GM12891 (cell line): ENCODE results near the gene EYA3.

Source experiments
- DNase-seq: peaks from one replicate; pipeline ENCODE4 v3.0.0; 2011; ENCODE audit warnings: low spot score; ENCODE audit not compliant: insufficient read length
- FAIRE-seq: peaks from 2 replicates; lab custom pipeline; 2011; peaks lifted over from hg19 to GRCh38; lab: Jason Lieb, UNC
- PAX5 ChIP-seq: IDR thresholded peaks from 2 replicates; pipeline ENCODE4 v1.6.1; 2011; ENCODE audit warnings: low read length, moderate library complexity, mild to moderate bottlenecking; ENCODE audit not compliant: insufficient read depth, severe bottlenecking
- POLR2A ChIP-seq: IDR thresholded peaks from 2 replicates; pipeline ENCODE4 v1.6.1; 2011; ENCODE audit warnings: low read depth, low read length, control low read depth
- POLR2AphosphoS5 ChIP-seq: IDR thresholded peaks from 2 replicates; pipeline ENCODE4 v1.6.1; 2011; ENCODE audit warnings: low read depth, low read length, control low read depth
- POU2F2 ChIP-seq: IDR thresholded peaks from 2 replicates; pipeline ENCODE4 v1.6.1; 2011; ENCODE audit warnings: low read depth, mild to moderate bottlenecking, control low read depth, low read length, moderate library complexity
- SPI1 ChIP-seq: IDR thresholded peaks from 2 replicates; pipeline ENCODE4 v1.6.1; 2011; ENCODE audit warnings: low read depth, low read length, control low read depth
- TAF1 ChIP-seq: IDR thresholded peaks from 2 replicates; pipeline ENCODE4 v1.6.1; 2011; ENCODE audit warnings: low read depth, low read length, control low read depth

The EYA3 gene

DNA sequence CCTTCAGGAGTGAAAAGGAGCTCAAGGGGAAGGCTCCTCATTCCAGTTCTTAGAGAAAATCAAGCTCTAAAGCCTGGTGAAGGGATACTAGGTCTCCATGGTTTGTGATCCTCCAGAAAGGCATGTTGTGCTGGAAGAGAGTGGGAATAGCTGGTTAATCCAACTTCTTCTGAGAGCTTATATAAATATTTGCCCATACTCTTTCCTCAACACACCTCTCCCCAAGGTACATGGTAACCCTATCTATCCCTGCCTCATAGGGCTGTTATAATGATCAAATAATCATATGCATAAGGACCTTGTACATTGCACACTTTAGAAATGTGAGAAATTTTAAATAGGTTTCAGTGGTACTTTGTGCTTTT lies 114.0 kb downstream of the EYA3 start:
- no peak for FAIRE-seq
- no peak for TF ChIP-seq POLR2A
- TF ChIP-seq SPI1 = no peak
- no peak for TF ChIP-seq POLR2AphosphoS5
- TF ChIP-seq TAF1 = no peak
- TF ChIP-seq PAX5 = no peak
- no peak for TF ChIP-seq POU2F2
- no peak for DNase-seq

DNA sequence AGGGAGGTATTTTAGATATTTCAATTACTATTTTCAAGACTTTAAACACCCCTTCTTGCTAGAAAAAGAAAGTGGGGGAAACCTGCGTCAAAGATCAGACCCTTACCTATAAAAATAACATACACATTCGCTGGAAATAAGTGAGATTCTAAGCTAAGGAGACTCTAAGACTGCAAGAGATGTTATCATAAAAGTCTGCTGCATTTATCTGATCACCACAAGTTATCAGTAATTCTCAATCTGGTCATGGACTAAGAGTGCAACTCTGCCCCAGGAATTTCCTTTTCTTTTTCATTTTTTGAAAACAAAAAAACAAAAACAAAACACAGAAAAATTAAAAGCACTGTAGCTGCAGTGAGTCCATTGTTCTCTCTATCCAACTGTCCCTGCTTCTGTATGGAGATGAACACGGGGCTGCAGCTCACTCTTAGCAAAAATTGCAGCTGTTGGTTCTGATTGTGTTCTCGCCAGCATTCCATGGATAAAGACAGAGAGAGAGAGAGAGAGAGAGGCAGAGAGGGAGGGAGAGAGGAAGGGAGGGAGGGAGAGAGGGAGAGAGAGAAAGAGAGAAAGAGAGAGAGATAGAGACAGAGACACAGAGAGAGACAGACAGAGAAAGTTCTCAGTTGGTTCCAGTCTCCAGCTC lies 114.5 kb downstream of the EYA3 start:
- TF ChIP-seq PAX5 (no peak), SPI1 (no peak)
- FAIRE-seq = no peak
- no peak for DNase-seq

DNA sequence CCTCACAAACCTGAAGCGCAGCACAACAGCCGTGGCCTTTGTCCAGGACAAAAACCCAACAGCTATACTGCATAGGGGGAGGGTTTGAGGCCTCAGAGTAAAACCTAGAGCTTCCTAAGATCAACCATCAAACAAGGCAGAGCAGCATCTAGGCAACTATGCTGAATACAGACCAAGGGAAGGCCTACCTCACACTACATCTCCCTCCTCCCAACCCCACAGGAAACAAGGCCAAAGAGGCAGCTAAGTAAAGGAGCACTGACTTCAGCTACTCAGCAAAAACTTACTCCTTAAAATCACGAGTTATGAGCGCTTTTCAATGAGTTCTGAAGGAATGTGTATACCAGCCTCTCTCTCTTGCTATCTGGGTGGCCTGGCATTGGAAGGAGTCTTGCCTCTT lies 116.3 kb downstream of the EYA3 start:
- DNase-seq (no peak), FAIRE-seq (no peak)
- TF ChIP-seq TAF1 (no peak), POLR2AphosphoS5 (no peak), POU2F2 (no peak), SPI1 (no peak), POLR2A (no peak), PAX5 (no peak)

DNA sequence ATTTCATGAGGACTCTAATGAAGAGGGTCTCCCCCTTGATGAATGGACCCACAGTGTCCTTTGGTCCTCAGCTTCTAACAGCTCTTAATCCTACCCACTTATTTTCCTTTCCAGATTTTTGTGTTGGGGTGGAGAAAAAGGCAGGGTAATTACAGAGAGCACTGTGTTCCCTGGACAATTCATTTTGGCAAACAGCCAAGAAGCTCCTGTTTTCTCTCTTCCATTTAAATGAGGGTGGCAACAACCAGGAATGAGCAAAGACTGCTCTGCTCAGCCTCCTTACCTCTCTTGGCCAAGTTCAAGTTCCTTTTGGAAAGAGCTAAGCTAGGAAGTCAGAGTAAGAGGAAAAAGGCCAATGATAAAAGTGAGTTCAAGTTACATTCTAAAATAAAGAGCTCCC lies 116.7 kb downstream of the EYA3 start:
- DNase-seq (no peak), FAIRE-seq (no peak)
- no peak for TF ChIP-seq POLR2AphosphoS5
- TF ChIP-seq POU2F2 = no peak
- no peak for TF ChIP-seq PAX5
- no peak for TF ChIP-seq SPI1
- no peak for TF ChIP-seq POLR2A
- TF ChIP-seq TAF1 = no peak

DNA sequence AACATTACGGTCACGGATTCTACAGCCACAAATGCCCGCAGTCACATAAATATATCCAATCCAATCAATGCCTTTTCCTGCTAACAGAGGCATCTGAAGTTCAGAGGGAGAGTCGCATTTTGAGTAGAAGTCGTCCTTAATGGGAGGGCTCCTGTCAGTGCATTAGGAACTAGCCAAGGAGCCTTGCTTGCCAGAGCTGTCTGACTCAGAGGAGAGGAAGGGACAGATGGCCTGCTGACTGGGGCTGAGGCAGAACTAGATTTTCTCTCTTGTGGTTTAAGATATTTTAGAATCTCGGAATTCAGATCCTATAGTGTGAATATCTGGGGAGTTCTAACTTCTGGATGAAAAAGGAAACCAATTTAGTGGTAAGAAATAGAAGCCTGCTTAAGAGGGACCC lies 118.0 kb downstream of the EYA3 start:
- TF ChIP-seq POU2F2 (no peak), TAF1 (no peak), SPI1 (no peak), POLR2A (no peak), PAX5 (no peak)
- DNase-seq = no peak
- FAIRE-seq = no peak

DNA sequence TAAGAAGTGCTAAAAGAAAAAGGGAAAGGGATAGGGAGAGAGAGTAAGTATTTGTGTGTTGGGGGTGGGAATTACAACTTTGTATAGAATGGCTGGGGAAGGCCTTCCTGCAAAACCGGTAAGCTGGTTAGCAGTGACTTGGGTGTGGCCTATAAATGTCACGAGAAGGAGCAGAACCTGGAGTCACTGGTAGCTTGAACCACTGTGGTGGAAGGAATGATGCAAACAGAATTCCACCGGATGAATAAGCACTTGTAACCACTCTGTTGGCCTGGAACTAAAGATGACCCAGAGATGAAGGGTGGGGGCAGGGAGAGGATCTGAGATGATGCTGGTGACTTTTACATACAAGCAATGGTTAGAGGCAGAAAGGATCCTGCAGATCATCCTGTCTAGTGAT lies 119.7 kb downstream of the EYA3 start:
- DNase-seq = no peak
- no peak for FAIRE-seq
- TF ChIP-seq POLR2AphosphoS5 (no peak), POU2F2 (no peak), PAX5 (no peak), POLR2A (no peak), SPI1 (no peak), TAF1 (no peak)

DNA sequence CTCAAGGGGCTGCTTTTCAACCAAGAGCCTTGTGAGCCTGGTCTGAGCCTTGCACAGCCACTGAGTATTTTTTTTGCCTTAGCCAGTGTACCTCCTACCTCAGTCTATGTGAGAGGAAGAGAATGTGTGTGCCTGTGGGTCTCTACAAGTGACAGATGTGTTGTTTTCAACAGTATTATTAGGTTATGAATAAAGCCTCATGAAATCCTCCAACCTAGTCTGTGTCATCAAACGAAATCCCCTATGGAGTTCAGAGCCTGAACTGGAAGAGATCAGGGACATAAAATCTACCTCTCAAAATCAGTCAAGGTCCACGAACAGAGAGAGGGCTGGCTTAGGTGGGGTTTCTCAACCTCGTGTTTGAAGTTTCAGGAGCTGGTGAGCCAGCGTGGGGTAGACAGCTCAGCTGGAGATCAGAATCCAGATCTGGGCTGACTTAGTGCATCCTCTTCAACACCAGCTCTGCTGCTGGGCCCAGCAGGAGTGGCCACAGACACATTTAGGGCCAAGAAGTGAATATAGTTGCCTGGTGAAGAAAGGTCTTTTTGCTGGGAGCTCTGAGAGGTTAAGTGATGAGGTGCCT lies 120.4 kb downstream of the EYA3 start:
- no peak for FAIRE-seq
- DNase-seq = no peak
- TF ChIP-seq PAX5 (no peak), TAF1 (no peak), POLR2AphosphoS5 (no peak)

DNA sequence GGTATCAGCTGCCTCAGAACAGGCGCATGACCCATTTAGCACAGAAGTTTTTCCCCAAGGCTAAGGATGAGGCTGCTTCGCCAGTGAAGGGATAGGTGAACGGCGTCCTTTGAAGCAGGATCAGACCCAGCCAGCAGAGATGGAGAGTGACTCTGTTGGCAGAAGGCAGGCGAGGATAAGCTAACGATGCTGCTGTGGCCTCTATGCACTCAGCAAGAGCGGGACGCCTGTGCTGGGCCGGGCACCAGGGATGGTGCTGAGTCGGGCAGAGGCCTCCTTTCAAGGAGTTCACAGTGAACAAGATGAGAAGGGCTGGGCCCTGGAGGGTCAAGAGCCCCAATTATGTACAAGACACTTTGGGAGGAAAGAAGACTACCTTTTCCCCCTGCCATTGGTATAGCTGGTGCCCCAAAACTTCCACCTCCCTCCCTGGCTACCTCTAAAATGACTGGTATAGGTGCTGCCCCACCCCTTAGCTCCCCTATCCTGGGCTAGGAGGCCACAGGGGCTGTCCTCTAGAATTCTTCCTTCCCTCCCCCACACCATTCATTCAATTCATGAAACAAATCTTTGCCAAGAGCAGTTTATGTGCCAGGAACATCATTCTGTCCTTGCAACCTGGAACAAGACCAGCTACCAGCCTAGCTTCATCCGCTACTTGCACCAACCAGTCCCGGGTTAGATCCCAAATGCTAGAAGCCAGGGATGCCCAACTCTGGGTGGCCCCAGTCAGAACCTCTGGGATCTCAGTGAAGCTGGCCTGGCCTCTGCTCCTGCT lies 121.1 kb downstream of the EYA3 start:
- FAIRE-seq (no peak), DNase-seq (no peak)
- TF ChIP-seq PAX5 (no peak), SPI1 (no peak), POLR2AphosphoS5 (no peak), POLR2A (no peak), TAF1 (no peak), POU2F2 (no peak)

DNA sequence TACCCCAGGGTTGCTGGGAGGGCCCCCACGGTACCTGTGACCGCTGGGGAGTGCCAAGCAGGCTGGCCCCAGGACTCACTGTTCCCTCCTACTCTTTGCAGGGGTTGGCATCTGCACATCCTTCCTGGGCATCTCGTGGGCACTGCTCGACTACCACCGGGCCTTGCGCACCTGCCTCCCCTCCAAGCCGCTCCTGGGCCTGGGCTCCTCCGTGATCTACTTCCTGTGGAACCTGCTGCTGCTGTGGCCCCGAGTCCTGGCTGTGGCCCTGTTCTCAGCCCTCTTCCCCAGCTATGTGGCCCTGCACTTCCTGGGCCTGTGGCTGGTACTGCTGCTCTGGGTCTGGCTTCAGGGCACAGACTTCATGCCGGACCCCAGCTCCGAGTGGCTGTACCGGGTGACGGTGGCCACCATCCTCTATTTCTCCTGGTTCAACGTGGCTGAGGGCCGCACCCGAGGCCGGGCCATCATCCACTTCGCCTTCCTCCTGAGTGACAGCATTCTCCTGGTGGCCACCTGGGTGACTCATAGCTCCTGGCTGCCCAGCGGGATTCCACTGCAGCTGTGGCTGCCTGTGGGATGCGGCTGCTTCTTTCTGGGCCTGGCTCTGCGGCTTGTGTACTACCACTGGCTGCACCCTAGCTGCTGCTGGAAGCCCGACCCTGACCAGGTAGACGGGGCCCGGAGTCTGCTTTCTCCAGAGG lies 121.9 kb downstream of the EYA3 start:
- FAIRE-seq (no peak), DNase-seq (no peak)
- TF ChIP-seq TAF1 (no peak), POLR2A (no peak), SPI1 (no peak), PAX5 (no peak), POU2F2 (no peak), POLR2AphosphoS5 (no peak)
